Measurements from ENCODE around the gene ZGLP1.

ZGLP1 gene

DNA sequence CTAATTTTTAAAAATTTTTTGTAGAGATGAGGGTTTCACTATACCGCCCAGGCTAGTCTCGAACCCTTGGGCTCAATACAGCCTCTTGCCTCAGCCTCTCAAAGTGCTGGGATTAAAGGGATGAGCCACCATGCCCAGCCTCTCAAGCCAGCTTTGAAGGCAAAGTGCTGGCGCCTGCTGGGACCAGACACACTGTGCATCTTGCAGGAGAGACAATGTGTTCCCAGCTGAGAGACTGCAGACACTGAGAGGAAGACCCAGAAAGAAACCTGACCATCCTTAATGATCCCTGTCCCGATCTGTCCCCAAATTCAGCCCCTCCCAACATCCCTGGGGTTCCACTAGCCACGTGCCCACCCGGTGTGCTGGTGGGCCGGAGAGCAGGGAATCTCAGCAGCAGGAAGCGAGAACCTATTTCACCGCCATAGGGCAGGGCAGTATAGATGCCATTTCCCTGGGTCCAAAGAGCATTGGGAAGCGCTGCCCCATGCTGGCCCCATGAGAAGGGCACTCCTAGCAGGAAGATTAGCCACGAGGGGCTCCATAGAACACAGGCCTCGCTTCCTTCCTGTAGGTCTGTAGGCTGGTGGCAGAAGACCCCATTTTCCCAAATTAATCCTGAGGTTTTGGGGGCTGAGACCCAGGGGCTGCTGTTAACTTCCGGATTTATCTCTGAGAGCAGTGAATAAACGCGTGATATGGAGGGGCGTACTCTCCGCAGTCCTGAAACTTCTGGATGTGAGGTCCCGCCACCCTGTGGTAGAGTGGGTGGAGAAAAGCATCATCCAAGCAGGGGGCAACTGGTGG lies 22.7 kb upstream of the ZGLP1 start:
- Histone ChIP-seq H3K9ac (ENCODE audit: low read length) (peak overlapping the region; percentile 98), H2BK120ac (ENCODE audit: low read depth, low read length) (no peak overlapping the region), H3K27ac (ENCODE audit: low read length, poor library complexity, severe bottlenecking) (peak overlapping the region; percentile 28), H3K4me1 (ENCODE audit: control insufficient read depth, insufficient read depth, low read depth, low read length) (peaks cover 21% of the 10 kb centered on the region), H2BK5ac (ENCODE audit: low read depth, low read length, poor library complexity, severe bottlenecking) (no peak overlapping the region), H2AK5ac (ENCODE audit: low read length, severe bottlenecking) (no peak overlapping the region), H4K91ac (ENCODE audit: low read length) (no peak overlapping the region), H3K79me1 (replicated peaks; ENCODE audit: low read length, poor library complexity, severe bottlenecking) (peaks cover 34% of the 10 kb centered on the region), H3K27me3 (ENCODE audit: control insufficient read depth in 1 of 2, insufficient read depth in 1 of 2, low read length in 2 of 2) (no peaks in the 10 kb centered on the region), H3K4me3 (ENCODE audit: insufficient read depth in 1 of 2, low read depth in 1 of 2, low read length in 2 of 2) (peak overlapping the region; percentile 89 to 97), H3K4me2 (ENCODE audit: low read length, poor library complexity, severe bottlenecking) (peak overlapping the region; percentile 55), H2AFZ (ENCODE audit: low read depth, low read length) (no peak overlapping the region), H3K14ac (ENCODE audit: low read length in 2 of 2) (peak overlapping the region in 1 of 2 experiments; percentile 22), H2BK15ac (ENCODE audit: low read depth, poor library complexity, severe bottlenecking) (no peak overlapping the region), H4K8ac (ENCODE audit: low read length) (no peak overlapping the region), H3K36me3 (ENCODE audit: control insufficient read depth in 1 of 2, insufficient read depth in 2 of 2, low read depth in 1 of 2, low read length in 2 of 2) (peaks cover 30 to 32% of the 10 kb centered on the region in 2 experiments), H2BK12ac (ENCODE audit: low read length in 2 of 2) (no peak overlapping the region), H3K18ac (ENCODE audit: low read depth in 1 of 2, low read length in 2 of 2) (no peak overlapping the region), H3K4ac (ENCODE audit: low read depth in 1 of 2, low read length in 2 of 2) (no peak overlapping the region), H3K9me3 (ENCODE audit: control insufficient read depth, low read length) (no peaks in the 10 kb centered on the region), H3K23ac (ENCODE audit: low read length in 2 of 2) (no peak overlapping the region)
- DNase-seq, result no peak
- 44% methylated on average over 18 of the region's 18 CpGs for WGBS

DNA sequence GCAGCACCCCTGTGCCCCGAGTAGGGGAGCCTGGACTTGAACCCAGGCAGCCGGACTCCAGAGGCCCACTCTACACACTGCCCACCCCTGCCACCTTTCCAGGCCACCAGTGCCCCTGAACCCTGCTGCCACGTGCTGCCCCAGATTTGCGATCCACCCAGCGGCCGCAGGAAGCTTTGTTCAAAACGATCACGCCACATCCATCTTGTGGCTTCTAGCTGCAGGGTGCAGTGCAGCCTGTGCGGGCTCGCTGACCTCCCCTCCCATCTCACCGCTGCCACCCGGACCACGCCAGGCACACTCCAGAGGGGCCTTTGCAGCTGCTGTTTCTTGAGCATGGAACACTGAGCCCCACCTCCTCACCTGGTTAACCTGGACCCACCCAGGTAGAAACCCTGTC lies 19.9 kb upstream of the ZGLP1 start:
- peaks cover 42% of the 10 kb centered on the region for H3K79me1 ChIP-seq (replicated peaks; ENCODE audit: low read length, poor library complexity, severe bottlenecking)
- no peak overlapping the region for H2AFZ ChIP-seq (ENCODE audit: low read depth, low read length)
- no peak overlapping the region for H3K14ac ChIP-seq (ENCODE audit: low read length in 2 of 2)
- WGBS, result 94% methylated on average over 13 of the region's 13 CpGs
- no peak overlapping the region for H2BK12ac ChIP-seq (ENCODE audit: low read length in 2 of 2)
- H2BK5ac ChIP-seq (ENCODE audit: low read depth, low read length, poor library complexity, severe bottlenecking), result no peak overlapping the region
- H3K4me1 ChIP-seq (ENCODE audit: control insufficient read depth, insufficient read depth, low read depth, low read length), result peaks cover 14% of the 10 kb centered on the region
- H3K4ac ChIP-seq (ENCODE audit: low read depth in 1 of 2, low read length in 2 of 2), result no peak overlapping the region
- H3K9ac ChIP-seq (ENCODE audit: low read length), result no peak overlapping the region
- peak overlapping the region; percentile 7 for H4K8ac ChIP-seq (ENCODE audit: low read length)
- no peaks in the 10 kb centered on the region for H3K9me3 ChIP-seq (ENCODE audit: control insufficient read depth, low read length)
- H3K27ac ChIP-seq (ENCODE audit: low read length, poor library complexity, severe bottlenecking), result no peak overlapping the region
- no peak overlapping the region for H2AK5ac ChIP-seq (ENCODE audit: low read length, severe bottlenecking)
- H2BK15ac ChIP-seq (ENCODE audit: low read depth, poor library complexity, severe bottlenecking), result no peak overlapping the region
- H3K36me3 ChIP-seq (ENCODE audit: control insufficient read depth in 1 of 2, insufficient read depth in 2 of 2, low read depth in 1 of 2, low read length in 2 of 2), result peaks cover 53 to 56% of the 10 kb centered on the region in 2 experiments
- no peak overlapping the region for H4K91ac ChIP-seq (ENCODE audit: low read length)
- H3K27me3 ChIP-seq (ENCODE audit: control insufficient read depth in 1 of 2, insufficient read depth in 1 of 2, low read length in 2 of 2), result no peaks in the 10 kb centered on the region
- H3K4me3 ChIP-seq (ENCODE audit: insufficient read depth in 1 of 2, low read depth in 1 of 2, low read length in 2 of 2), result no peak overlapping the region
- H3K18ac ChIP-seq (ENCODE audit: low read depth in 1 of 2, low read length in 2 of 2), result no peak overlapping the region
- no peak overlapping the region for H2BK120ac ChIP-seq (ENCODE audit: low read depth, low read length)
- no peak overlapping the region for H3K4me2 ChIP-seq (ENCODE audit: low read length, poor library complexity, severe bottlenecking)
- no peak overlapping the region for H3K23ac ChIP-seq (ENCODE audit: low read length in 2 of 2)
- no peak for DNase-seq

DNA sequence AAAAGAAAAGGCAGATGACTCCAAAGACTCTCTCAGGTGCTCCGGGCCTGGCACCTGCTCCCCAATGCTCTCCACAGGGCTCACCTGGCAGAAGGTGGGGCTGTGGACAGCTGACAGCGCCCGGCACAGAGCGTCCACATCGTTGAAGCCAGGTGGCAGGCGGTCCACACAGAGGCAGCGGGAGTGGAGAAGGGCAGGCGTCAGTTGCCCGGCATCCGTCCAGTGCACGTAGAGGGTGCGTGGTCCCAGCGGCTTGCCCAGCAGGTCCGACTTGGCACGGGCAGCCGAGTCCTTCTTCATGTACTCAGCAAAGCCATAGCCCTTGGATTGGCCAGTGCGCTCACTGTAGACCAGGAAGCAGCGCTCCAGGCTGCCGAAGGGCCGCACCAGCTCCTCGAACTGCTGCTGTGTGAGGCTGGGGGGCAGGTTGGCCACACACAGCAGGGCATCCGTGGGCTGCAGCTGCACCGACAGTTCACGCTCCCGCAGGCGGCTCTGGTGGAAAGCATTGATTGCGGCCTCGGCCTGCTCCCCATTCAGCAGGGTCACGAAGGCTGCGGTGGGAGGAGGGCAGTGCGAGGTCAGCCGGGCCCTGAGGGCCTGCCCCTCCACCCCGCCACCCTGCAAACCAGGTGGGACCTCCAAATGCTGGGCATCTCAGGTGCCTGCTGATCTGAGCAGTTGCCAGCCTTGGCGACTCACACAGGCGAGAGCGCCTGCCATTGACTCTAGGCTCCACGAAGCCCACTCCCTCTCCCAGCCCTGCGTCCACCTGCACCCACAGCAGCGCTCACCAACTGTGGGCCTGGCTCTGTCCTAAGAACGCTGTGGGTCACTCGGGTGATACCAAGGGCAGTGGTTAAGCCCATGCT lies 19.2 kb upstream of the ZGLP1 start:
- no peak for DNase-seq
- WGBS, result 97% methylated on average over 41 of the region's 41 CpGs
- Histone ChIP-seq H3K23ac (ENCODE audit: low read length in 2 of 2) (no peak overlapping the region), H3K4me1 (ENCODE audit: control insufficient read depth, insufficient read depth, low read depth, low read length) (peaks cover 7% of the 10 kb centered on the region), H3K79me1 (replicated peaks; ENCODE audit: low read length, poor library complexity, severe bottlenecking) (peaks cover 39% of the 10 kb centered on the region), H3K9me3 (ENCODE audit: control insufficient read depth, low read length) (no peaks in the 10 kb centered on the region), H2BK120ac (ENCODE audit: low read depth, low read length) (no peak overlapping the region), H3K27me3 (ENCODE audit: control insufficient read depth in 1 of 2, insufficient read depth in 1 of 2, low read length in 2 of 2) (no peaks in the 10 kb centered on the region), H3K27ac (ENCODE audit: low read length, poor library complexity, severe bottlenecking) (no peak overlapping the region), H2AK5ac (ENCODE audit: low read length, severe bottlenecking) (no peak overlapping the region), H3K36me3 (ENCODE audit: control insufficient read depth in 1 of 2, insufficient read depth in 2 of 2, low read depth in 1 of 2, low read length in 2 of 2) (peaks cover 60 to 61% of the 10 kb centered on the region in 2 experiments), H2BK5ac (ENCODE audit: low read depth, low read length, poor library complexity, severe bottlenecking) (no peak overlapping the region), H2BK12ac (ENCODE audit: low read length in 2 of 2) (no peak overlapping the region), H3K4me2 (ENCODE audit: low read length, poor library complexity, severe bottlenecking) (no peak overlapping the region), H3K9ac (ENCODE audit: low read length) (no peak overlapping the region), H4K91ac (ENCODE audit: low read length) (no peak overlapping the region), H3K18ac (ENCODE audit: low read depth in 1 of 2, low read length in 2 of 2) (no peak overlapping the region), H3K14ac (ENCODE audit: low read length in 2 of 2) (no peak overlapping the region), H2AFZ (ENCODE audit: low read depth, low read length) (no peak overlapping the region), H3K4ac (ENCODE audit: low read depth in 1 of 2, low read length in 2 of 2) (no peak overlapping the region), H2BK15ac (ENCODE audit: low read depth, poor library complexity, severe bottlenecking) (no peak overlapping the region), H4K8ac (ENCODE audit: low read length) (no peak overlapping the region), H3K4me3 (ENCODE audit: insufficient read depth in 1 of 2, low read depth in 1 of 2, low read length in 2 of 2) (no peak overlapping the region)

DNA sequence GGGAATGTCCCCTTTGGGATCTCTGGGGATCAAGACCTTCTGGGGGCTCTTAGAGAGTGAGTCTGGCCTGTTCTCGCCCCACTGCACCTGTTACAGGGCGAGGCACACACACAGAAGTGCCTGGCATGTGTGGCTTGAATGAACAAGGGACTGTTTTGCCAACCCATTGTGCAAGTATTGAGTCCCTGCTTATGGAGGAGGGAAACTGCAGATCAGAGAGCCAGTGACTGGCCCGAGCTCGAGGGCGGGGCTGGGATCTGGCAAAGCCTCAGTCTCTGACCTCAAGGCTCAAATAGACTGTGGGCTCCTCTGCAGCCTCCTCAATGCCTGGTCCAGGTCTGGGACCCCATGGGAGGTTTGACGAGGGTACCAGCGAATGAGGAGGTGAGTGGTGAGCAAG lies 18.2 kb upstream of the ZGLP1 start:
- Histone ChIP-seq H3K14ac (ENCODE audit: low read length in 2 of 2) (no peak overlapping the region), H3K9me3 (ENCODE audit: control insufficient read depth, low read length) (no peaks in the 10 kb centered on the region), H3K4me2 (ENCODE audit: low read length, poor library complexity, severe bottlenecking) (no peak overlapping the region), H3K27me3 (ENCODE audit: control insufficient read depth in 1 of 2, insufficient read depth in 1 of 2, low read length in 2 of 2) (no peaks in the 10 kb centered on the region), H2AFZ (ENCODE audit: low read depth, low read length) (no peak overlapping the region), H4K91ac (ENCODE audit: low read length) (no peak overlapping the region), H3K9ac (ENCODE audit: low read length) (no peak overlapping the region), H2BK120ac (ENCODE audit: low read depth, low read length) (no peak overlapping the region), H2AK5ac (ENCODE audit: low read length, severe bottlenecking) (no peak overlapping the region), H3K27ac (ENCODE audit: low read length, poor library complexity, severe bottlenecking) (no peak overlapping the region), H3K79me1 (replicated peaks; ENCODE audit: low read length, poor library complexity, severe bottlenecking) (peaks cover 46% of the 10 kb centered on the region), H2BK5ac (ENCODE audit: low read depth, low read length, poor library complexity, severe bottlenecking) (no peak overlapping the region), H2BK12ac (ENCODE audit: low read length in 2 of 2) (no peak overlapping the region), H4K8ac (ENCODE audit: low read length) (no peak overlapping the region), H3K36me3 (ENCODE audit: control insufficient read depth in 1 of 2, insufficient read depth in 2 of 2, low read depth in 1 of 2, low read length in 2 of 2) (peaks cover 70 to 71% of the 10 kb centered on the region in 2 experiments), H2BK15ac (ENCODE audit: low read depth, poor library complexity, severe bottlenecking) (no peak overlapping the region), H3K4me3 (ENCODE audit: insufficient read depth in 1 of 2, low read depth in 1 of 2, low read length in 2 of 2) (no peak overlapping the region), H3K4me1 (ENCODE audit: control insufficient read depth, insufficient read depth, low read depth, low read length) (peaks cover 6% of the 10 kb centered on the region), H3K23ac (ENCODE audit: low read length in 2 of 2) (no peak overlapping the region), H3K18ac (ENCODE audit: low read depth in 1 of 2, low read length in 2 of 2) (no peak overlapping the region), H3K4ac (ENCODE audit: low read depth in 1 of 2, low read length in 2 of 2) (no peak overlapping the region)
- no peak for DNase-seq
- WGBS, result 96% methylated on average over 7 of the region's 7 CpGs

All from mesenchymal stem cell (in vitro differentiated cells and primary cell).